ENCODE results near the gene PAX5.

PAX5 gene

DNA sequence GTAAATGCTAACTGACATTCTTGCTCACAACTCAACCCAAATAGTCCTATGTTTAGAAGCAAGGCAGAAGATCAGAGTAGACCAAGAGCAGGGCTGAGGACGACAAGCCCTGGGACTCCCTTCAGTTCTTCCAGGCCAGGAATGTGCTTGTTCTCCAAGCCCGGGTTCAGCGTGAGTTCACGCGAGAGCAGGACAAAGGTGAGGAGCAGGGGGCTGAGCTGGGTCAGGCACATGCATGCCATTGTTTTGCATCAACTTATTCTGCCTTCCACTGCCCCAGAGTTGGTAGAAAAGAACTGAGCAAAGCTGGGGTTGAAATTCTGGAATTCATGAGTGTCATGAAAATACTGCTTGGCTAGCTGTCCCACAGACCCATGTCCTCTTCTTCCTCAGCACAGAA, 206.5 kb downstream of the PAX5 start:
- no peak for DNase-seq

- DNase-seq, result no peak
Measured at GRCh38 chr9:36826581-36826980, 207.5 kb downstream of the PAX5 start.

DNA sequence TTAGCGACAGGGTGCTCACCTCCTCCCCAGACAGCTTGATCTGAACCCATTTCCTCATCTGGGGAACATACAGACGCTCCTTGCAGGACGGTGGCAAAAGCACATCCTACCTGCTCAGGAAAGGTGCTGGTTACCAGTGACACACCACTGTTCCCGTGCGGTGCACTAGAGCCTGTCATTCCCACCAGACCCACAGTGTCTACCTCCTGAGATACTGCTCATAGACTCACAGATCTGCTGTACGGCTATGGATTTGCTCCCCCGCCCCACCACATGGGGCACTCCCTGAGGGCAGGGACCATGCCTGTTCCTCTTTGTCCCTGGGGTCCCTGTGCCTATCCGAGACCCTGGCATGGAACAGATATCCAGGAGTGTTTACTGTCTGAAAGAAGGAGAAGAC, 208.9 kb downstream of the PAX5 start:
- no peak for DNase-seq

DNA sequence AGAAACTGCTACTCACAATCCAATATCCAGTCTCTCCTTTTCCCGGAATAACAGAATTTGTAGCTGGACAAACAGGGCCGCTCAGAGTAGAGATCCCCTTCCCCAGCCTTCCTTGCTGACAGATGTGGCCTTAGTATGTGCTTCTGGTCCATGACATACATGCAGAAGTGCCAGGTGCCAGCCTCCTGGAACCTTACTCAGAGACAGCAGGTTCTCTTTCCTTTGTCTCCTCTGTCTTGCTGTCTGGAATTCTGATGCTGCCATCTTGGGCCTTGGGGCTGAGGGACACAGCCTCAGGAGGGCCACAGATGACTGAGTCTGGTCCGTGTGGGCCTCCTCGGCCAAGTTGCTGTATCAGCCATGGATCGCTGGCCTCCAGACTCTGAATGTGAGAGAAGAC, 210.1 kb downstream of the PAX5 start:
- no peak for DNase-seq

DNA sequence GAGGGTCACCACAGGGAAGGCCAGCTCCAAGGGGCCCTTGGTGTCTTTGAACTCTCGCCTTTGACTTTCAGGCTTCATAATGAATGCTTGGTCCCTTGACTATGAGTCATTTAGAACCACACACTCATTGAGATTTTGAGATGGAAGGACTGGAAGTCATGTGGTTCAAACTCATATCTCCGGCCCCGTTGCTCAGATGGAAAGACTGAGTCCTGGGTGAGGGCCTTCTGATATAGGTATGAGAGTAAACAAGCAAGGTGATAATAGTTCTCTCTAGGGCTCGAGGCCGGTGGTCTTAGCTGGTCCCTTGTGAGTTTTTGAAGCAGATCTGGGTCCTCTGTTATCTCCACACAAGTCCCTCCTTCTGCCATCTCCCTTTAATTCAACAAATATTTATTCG, 210.6 kb downstream of the PAX5 start:
- no peak for DNase-seq

GRCh38 chr9:36822201-36822600, 211.9 kb downstream of the PAX5 start:
- no peak for DNase-seq

GRCh38 chr9:36820392-36820861, 213.6 kb downstream of the PAX5 start:
- DNase-seq, result no peak

DNA sequence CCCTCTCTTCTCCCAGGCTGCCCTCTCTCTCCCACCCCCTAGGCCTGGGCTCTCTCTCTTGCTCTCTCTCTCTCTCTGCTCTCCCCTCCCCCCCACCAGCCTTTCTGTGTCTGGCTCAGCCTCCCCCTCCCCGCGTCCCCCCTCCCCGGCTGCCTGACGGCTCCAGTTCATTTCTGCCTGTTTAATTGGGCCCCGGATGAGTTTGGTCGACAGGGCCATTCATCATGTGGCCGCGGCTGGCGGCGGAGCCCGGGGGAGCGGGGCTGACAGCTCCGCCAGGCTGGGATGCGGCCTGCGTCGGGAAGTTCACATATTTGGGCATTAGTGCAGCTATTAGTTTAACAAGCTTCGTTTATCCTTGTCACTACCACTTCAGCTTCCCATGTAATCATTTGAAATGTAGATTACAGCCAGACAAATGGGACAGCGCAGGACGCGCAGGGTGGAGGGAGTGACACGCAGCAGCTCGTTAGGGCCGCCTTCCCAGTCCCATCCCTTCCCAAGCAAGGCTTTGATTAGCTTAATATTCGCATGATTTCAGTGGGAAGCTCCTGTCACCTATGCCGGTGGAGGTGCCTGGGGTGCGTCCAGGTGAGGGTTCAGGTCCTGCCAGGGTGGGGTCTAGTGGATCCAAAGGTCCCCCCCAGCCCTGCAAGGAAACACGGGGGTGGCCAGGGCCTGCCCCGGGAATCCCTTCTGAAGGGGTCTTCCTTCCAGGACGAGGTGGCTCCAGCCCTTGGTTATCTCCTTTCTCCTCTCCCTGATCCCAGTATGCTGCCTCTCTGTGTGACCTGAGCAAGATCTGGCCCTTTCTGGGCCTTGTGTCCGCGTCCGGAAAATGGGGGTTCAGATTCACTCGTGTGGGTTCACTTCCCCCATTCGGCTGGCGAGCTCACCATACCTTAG, 214.8 kb downstream of the PAX5 start:
- no peak for DNase-seq

DNA sequence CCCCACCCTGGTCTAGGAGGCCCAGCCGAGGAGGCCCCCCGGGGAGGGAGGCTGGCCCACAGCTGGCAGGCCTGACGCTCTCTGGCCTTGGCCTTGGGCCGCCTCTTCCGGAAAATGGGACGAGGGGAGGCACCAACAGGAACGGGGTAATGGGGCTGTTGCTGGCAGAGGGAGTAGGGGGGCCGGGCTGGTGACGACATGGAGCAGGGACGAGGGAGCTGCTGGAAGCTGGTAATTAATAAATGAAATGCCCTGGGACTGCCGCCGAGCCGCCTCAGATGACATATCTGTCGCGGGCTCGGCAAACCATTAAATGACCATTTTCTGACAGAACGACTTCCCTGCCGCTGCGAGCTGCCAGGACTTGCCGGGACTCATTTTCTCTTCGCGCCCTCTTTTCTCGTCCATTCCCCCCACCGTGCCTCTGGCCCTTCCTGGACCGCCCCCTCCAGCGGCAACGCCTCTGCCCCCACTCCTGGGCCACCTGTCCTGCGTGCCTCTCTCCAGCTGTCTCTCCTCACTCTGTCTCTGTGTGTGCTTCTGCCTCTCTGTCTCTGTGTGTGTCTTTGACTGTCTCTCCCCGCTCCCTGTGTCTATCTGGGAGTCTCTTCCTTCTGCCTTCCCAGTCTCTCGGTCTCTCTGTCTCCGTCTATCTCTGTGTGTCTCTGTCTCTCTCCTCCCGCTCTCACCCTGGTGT, 215.7 kb downstream of the PAX5 start:
- no peak for DNase-seq

DNA sequence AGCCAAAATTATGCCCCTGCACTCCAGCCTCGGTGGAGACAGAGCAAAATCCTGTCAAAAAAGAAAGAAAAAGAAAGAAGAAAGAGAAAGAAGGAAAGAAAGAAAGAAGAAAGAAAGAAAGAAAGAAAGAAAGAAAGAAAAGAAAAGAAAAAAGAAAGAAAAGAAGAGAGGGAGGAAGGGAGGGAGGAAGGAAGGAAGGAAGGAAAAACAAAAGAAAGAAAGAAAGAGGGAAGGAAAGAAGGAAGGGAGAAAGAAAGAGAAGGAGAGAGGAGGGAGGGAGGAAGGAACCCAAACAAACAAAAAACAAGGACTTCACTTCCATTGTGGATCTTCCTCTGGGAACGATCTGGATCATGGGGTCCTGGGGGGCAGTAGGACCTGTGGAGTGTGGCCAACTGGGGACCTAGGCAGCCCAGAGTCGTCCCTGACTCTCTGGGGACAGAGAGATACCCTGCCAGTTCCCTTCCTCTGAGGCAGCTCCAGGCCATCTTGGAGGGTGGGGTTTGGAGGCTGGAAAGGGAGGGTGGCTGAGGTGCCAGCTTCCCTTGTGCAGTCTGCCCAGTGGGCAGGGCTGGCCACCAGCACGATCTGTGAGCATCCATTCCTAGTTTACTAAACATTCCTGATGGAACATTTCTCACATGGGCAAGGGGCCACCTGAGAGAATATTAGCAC, 216.8 kb downstream of the PAX5 start:
- DNase-seq, result no peak

- no peak for DNase-seq
Measured at GRCh38 chr9:36816371-36816770, 217.7 kb downstream of the PAX5 start.

- DNase-seq, result no peak
Measured at GRCh38 chr9:36815566-36816348, 218.3 kb downstream of the PAX5 start.

DNA sequence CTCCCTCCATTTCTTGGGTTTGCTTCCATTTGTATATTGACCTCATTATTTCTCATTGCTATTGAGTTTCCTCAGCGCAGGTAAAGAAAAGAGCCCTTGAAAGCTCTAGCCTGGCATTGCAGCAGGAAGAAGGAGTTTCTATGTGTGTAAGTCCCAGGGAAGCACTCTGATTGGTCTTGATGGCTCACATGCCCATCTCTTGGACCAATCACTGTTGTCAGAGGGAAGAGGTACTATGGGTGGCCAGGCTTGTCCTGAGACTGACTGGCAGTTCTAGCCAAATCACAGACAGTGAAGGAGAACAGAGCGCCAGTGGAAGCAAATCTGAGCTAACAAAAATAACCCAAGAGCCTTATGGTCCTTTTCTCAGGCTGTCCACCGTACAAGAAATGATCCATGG, 219.0 kb downstream of the PAX5 start:
- no peak for DNase-seq

DNA sequence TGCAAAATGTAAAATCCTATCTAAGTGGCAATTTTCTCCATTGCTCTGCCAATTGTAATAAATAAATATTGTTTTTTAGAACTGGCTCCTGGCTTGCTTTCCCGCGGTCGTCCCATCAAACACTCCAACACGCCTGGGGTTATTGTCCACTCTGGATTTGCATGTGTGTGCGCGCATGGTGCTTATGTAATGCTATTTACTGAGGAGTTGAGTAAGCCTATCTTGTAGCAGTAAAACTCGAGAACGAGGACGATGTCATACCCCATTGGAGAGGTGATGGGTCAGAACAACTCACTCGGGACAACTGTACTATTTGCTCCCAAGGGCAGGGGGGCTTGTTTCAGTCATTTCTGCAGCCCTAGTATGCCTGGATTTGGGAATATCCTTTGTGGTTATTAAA, 220.9 kb downstream of the PAX5 start:
- no peak for DNase-seq

DNA sequence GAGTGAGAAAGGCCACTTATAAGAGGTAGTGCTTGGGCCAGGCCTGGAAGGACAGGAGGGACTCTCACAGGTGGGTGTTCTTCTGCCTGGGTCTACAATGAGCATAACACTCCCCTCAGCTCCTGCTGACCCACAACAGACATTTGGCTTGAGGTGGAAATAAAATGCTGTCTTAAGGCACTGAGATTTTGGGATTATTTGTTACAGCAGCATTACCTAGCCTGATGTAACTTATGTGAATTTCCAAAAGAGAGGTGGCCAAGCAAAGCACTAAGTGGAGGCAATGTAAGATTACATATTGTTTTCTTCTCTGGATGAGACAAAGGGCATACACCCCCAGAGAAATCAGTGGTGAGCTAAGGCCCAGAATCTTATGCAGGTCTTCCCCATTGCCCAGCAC, 221.5 kb downstream of the PAX5 start:
- no peak for DNase-seq

- no peak for DNase-seq
Measured at GRCh38 chr9:36808251-36808650, 225.8 kb downstream of the PAX5 start.

DNA sequence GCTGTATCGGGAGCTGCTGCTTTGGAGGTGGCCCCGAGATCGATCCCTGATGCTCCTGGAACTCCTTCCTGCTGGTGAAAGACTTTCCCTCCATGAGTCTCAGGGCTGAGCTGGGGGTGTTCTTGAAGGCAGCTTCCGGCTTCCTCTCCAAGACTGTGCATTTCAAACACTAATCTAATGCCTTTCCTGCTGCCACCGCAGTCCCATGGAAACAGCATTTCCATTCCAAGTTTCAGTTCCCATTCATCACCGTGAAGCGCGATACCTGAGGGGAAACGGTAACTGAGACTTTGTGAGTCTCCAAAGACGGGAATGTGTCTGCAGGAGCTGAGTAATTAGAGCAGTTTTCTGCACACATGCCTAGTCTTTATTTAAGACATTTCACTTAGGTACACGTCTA, 230.1 kb downstream of the PAX5 start:
- DNase-seq, result no peak

- no peak for DNase-seq
Measured at GRCh38 chr9:36802201-36802920, 231.7 kb downstream of the PAX5 start.

DNA sequence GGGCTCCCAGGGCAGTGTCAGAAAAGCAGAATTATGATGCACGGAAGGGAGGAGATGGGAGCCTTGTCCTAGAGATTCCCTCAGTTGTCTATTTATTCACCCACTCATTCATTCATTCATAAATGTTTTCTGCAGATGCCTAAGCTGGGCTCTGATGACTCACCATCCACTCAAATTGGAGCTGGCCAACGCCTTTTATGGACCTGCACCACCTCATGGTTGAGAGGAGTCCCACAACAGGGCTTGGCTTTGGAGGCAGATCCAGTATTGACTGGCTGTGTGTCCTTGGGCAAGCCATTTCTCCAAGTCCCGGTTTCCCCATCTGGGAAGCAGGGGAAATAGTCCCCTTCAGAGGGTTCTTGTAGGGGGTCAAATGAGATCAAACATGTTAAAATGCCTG, 233.6 kb downstream of the PAX5 start:
- DNase-seq, result no peak

- DNase-seq, result no peak
Measured at GRCh38 chr9:36798350-36799065, 235.6 kb downstream of the PAX5 start.

DNA sequence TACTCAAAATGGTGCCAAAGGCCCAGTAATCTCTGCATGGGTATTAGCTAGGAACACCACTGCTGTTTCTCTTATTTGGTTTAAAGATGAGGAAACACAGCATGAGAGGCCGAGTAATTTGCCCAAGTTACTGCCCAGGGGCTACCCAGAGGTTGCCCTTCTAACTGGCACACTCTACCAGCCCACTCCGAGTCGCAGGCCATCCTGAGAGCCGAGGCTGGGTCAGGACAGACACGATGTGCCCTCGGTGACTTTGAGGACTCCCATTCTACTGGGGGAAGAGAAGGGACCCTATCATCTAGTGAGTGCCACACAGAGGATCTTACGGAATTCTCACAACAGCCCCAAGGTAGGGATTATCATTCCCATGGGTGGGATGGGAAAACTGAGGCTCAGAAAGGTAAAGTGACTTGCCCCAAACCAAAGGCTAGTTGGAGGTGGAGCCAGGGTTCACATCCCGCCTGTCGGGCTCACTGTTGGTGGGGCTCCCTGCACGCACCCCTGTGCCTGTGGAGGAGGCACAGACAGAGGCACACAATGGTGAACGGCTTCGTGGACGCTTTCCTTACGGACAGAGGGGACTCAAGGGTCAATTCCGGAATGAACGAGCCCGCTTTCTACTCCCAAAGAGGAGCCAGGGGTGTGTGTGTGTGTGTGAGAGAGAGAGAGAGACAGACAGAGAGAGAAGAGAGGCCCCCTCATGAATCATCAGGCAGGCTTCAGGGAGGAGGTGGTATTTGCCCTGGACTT, 236.4 kb downstream of the PAX5 start:
- DNase-seq, result no peak
